GM23338 (cell line): ENCODE results near the gene TENM4. TPM values are rescaled to one million over a fixed set of nuclear protein-coding genes. Genes with fewer than 3 reads are reported as not detected.

Experiments used
- ATAC-seq: fragments of 200-7000 bp; cut with Tn5 transposase; 3 replicates; pipeline ENCODE4 v1.9.1; 2020
- DNase-seq: peaks from one replicate; pipeline ENCODE4 v3.0.0-alpha.2; 2015; ENCODE audit warnings: low spot score
- H2AFZ ChIP-seq: fragments of 200-600 bp; sonication (generic); 2 replicates; pipeline ENCODE4 v1.8.0; 2016; ENCODE audit warnings: antibody characterized with exemption, mild to moderate bottlenecking, moderate library complexity
- H3F3A ChIP-seq: fragments of 200-600 bp; sonication (generic); replicated peaks from 2 replicates; pipeline ENCODE4 v1.8.0; 2017; ENCODE audit warnings: antibody characterized with exemption, mixed run types, low read depth
- H3K27ac ChIP-seq: fragments of 200-600 bp; sonication (generic); 2 replicates; pipeline ENCODE4 v1.6.1; 2016; ENCODE audit warnings: low read depth
- H3K27me3 ChIP-seq: fragments of 200-600 bp; sonication (generic); 2 replicates; pipeline ENCODE4 v1.8.0; 2016; ENCODE audit warnings: mild to moderate bottlenecking, mixed run types, moderate library complexity; ENCODE audit not compliant: insufficient read depth
- H3K36me3 ChIP-seq: fragments of 200-600 bp; sonication (generic); 2 replicates; pipeline ENCODE4 v1.8.0; 2016; ENCODE audit warnings: mild to moderate bottlenecking; ENCODE audit not compliant: insufficient read depth
- H3K4me1 ChIP-seq: fragments of 200-600 bp; sonication (generic); 2 replicates; pipeline ENCODE4 v1.8.0; 2016; ENCODE audit warnings: mild to moderate bottlenecking, moderate library complexity; ENCODE audit not compliant: insufficient read depth
- H3K4me2 ChIP-seq: fragments of 200-600 bp; sonication (generic); 2 replicates; pipeline ENCODE4 v1.7.1; 2017; ENCODE audit warnings: mixed run types
- H3K4me3 ChIP-seq: fragments of 200-600 bp; sonication (generic); 2 replicates; pipeline ENCODE4 v1.6.1; 2016; ENCODE audit warnings: mixed run types
- H3K79me2 ChIP-seq: fragments of 200-600 bp; sonication (generic); replicated peaks from 2 replicates; pipeline ENCODE4 v1.8.0; 2017; ENCODE audit warnings: mild to moderate bottlenecking; ENCODE audit not compliant: insufficient read depth
- H3K9me2 ChIP-seq: fragments of 200-600 bp; sonication (generic); 2 replicates; pipeline ENCODE4 v1.8.0; 2017; ENCODE audit not compliant: insufficient read depth
- H4K20me1 ChIP-seq: fragments of 200-600 bp; sonication (generic); replicated peaks from 2 replicates; pipeline ENCODE4 v1.8.0; 2017; ENCODE audit warnings: mild to moderate bottlenecking; ENCODE audit not compliant: insufficient read depth
- H3K27ac Mint-ChIP-seq: 2 replicates; pipeline ENCODE4 v1.8.0; 2020; ENCODE audit warnings: inconsistent platforms, mild to moderate bottlenecking, moderate library complexity, mixed read lengths
- H3K27me3 Mint-ChIP-seq: 3 replicates; pipeline ENCODE4 v1.8.0; 2022; ENCODE audit warnings: low read depth, mild to moderate bottlenecking, moderate library complexity, mixed read lengths, inconsistent platforms; ENCODE audit not compliant: insufficient read depth, poor library complexity
- H3K36me3 Mint-ChIP-seq: 3 replicates; pipeline ENCODE4 v1.8.0; 2021; ENCODE audit warnings: low read depth, mild to moderate bottlenecking, inconsistent platforms, moderate library complexity, mixed read lengths
- H3K4me1 Mint-ChIP-seq: 3 replicates; pipeline ENCODE4 v1.8.0; 2020; ENCODE audit warnings: mild to moderate bottlenecking, inconsistent platforms, mixed read lengths
- H3K4me3 Mint-ChIP-seq: 3 replicates; pipeline ENCODE4 v1.8.0; 2021; ENCODE audit warnings: moderate library complexity, mild to moderate bottlenecking, inconsistent platforms, mixed read lengths
- H3K9me3 Mint-ChIP-seq: 3 replicates; pipeline ENCODE4 v1.8.0; 2020; ENCODE audit warnings: moderate library complexity, mild to moderate bottlenecking, inconsistent platforms, mixed read lengths
- CREB1 ChIP-seq: fragments of 250-450 bp; sonication (Bioruptor Pico); IDR thresholded peaks from 2 replicates; pipeline ENCODE4 v1.5.0; 2020; ENCODE audit warnings: low read depth, mild to moderate bottlenecking, moderate library complexity
- CTCF ChIP-seq, 2 experiments: fragments of 200-600 bp in 1 of 2; sonication (generic) in 1 of 2; conservative IDR thresholded peaks; 2 replicates each; pipeline versions ENCODE4 v1.5.1 to v1.6.1; 2016 to 2017; ENCODE audit warnings: antibody characterized with exemption in 2 of 2, low read depth in 2 of 2, mild to moderate bottlenecking in 2 of 2, moderate library complexity in 1 of 2
- ETS1 ChIP-seq: IDR thresholded peaks from 2 replicates; pipeline ENCODE4 v1.6.1; 2016; ENCODE audit warnings: antibody characterized with exemption
- EZH2 ChIP-seq: fragments of 200-600 bp; sonication (generic); IDR thresholded peaks from one replicate; pipeline ENCODE4 v1.8.0; 2017; ENCODE audit warnings: antibody characterized with exemption, mild to moderate bottlenecking, low read depth; ENCODE audit not compliant: unreplicated experiment
- EZH2phosphoT487 ChIP-seq: fragments of 200-600 bp; sonication (generic); IDR thresholded peaks from one replicate; pipeline ENCODE4 v1.8.1; 2018; ENCODE audit warnings: antibody characterized with exemption; ENCODE audit not compliant: unreplicated experiment
- JUNB ChIP-seq: IDR thresholded peaks from one replicate; pipeline ENCODE4 v1.6.1; 2016; ENCODE audit warnings: antibody characterized with exemption; ENCODE audit not compliant: unreplicated experiment
- NANOG ChIP-seq: IDR thresholded peaks from 2 replicates; pipeline ENCODE4 v1.6.1; 2016; ENCODE audit warnings: antibody characterized with exemption, borderline replicate concordance
- POLR2AphosphoS5 ChIP-seq: IDR thresholded peaks from 2 replicates; pipeline ENCODE4 v1.6.1; 2016; ENCODE audit warnings: antibody characterized with exemption, low read depth
- REST ChIP-seq: IDR thresholded peaks from one replicate; pipeline ENCODE4 v1.6.1; 2018; ENCODE audit warnings: antibody characterized with exemption; ENCODE audit not compliant: unreplicated experiment
- STAT1 ChIP-seq: IDR thresholded peaks from one replicate; pipeline ENCODE4 v1.6.1; 2016; ENCODE audit warnings: antibody characterized with exemption; ENCODE audit not compliant: unreplicated experiment
- ZNF114 ChIP-seq: fragments of 250-450 bp; sonication (Bioruptor Pico); IDR thresholded peaks from 2 replicates; pipeline ENCODE4 v1.5.0; 2020; ENCODE audit warnings: mild to moderate bottlenecking, moderate library complexity
- ZNF331 ChIP-seq: fragments of 250-450 bp; sonication (Bioruptor Pico); IDR thresholded peaks from 2 replicates; pipeline ENCODE4 v1.5.0; 2020; ENCODE audit warnings: low read depth, mild to moderate bottlenecking, moderate library complexity
- ZNF462 ChIP-seq: fragments of 250-450 bp; sonication (Bioruptor Pico); IDR thresholded peaks from 2 replicates; pipeline ENCODE4 v1.5.0; 2020; ENCODE audit warnings: mild to moderate bottlenecking, moderate library complexity
- polyA plus RNA-seq: library from polyadenylated mRNA; unstranded; fragments of >200 nt; fragmentation: Nextera tagmentation; extraction: Ambion mirVana; gene quantifications from 2 replicates; pipeline ENCODE4 v1.2.1, GENCODE V29; 2016
- total RNA-seq: library from RNA; depleted of rRNA; stranded (reverse); fragments of >200 nt; shearing (Covaris generic); gene quantifications from 2 replicates; pipeline ENCODE4 v1.2.3, GENCODE V29; 2014

TENM4 gene
- total and polyA plus RNA-seq, 2 experiments from 2014 or later, result 7.3 TPM

GRCh38 chr11:79241205-79241851 is 199.5 kb downstream of the TENM4 start:
- DNase-seq (no peak), ATAC-seq (no peak)
- TF ChIP-seq ETS1 (no peak), ZNF331 (CRISPR knock-in tag) (no peak), NANOG (no peak), ZNF462 (CRISPR knock-in tag) (no peak), ZNF114 (CRISPR knock-in tag) (no peak), CTCF (conservative IDR thresholded peaks at IDR 0.05; ENCODE audit: low read depth in 2 of 2) (no peak), POLR2AphosphoS5 (no peak), STAT1 (no peak), EZH2phosphoT487 (no peak), JUNB (no peak), REST (no peak), CREB1 (CRISPR knock-in tag) (no peak), EZH2 (no peak)
- no peaks in the 10 kb centered on the region for H3K79me2 ChIP-seq
- no peak overlapping the region for H3K27ac Mint-ChIP-seq
- H3K4me1 ChIP-seq, result no peaks in the 10 kb centered on the region
- no peaks in the 10 kb centered on the region for H3F3A ChIP-seq
- no peaks in the 10 kb centered on the region; the same call in 1 of the 2 replicates for H4K20me1 ChIP-seq
- no peak overlapping the region for H3K4me3 Mint-ChIP-seq
- no peaks in the 10 kb centered on the region for H3K36me3 Mint-ChIP-seq
- no peaks in the 10 kb centered on the region for H3K36me3 ChIP-seq
- no peaks in the 10 kb centered on the region for H3K27me3 ChIP-seq
- H3K4me3 ChIP-seq, result no peak overlapping the region
- no peak overlapping the region for H3K27ac ChIP-seq
- peaks cover 2% of the 10 kb centered on the region for H3K27me3 Mint-ChIP-seq
- H3K9me2 ChIP-seq, result no peaks in the 10 kb centered on the region
- H3K4me1 Mint-ChIP-seq, result peaks cover 15% of the 10 kb centered on the region
- H3K9me3 Mint-ChIP-seq, result no peaks in the 10 kb centered on the region
- H2AFZ ChIP-seq, result no peak overlapping the region
- H3K4me2 ChIP-seq, result no peak overlapping the region
